Hepatocyte (in vitro differentiated cells): ENCODE measurements around the gene AGAP1.

ENCODE experiments used
- CTCF ChIP-seq: fragments of 200-600 bp; sonication (generic); IDR thresholded peaks from 2 replicates; pipeline ENCODE4 v1.5.1; 2016; ENCODE audit warnings: antibody characterized with exemption, mild to moderate bottlenecking; ENCODE audit not compliant: poor library complexity
- EZH2 ChIP-seq: fragments of 200-600 bp; sonication (generic); IDR thresholded peaks from 2 replicates; pipeline ENCODE4 v1.6.1; 2016; ENCODE audit warnings: antibody characterized with exemption, mild to moderate bottlenecking, borderline replicate concordance

- TF ChIP-seq CTCF (no peak), EZH2 (no peak)
These were observed 119.8 kb downstream of the AGAP1 start for GRCh38 chr2:235613649-235614048.
